Raji (cell line): ENCODE results near the gene LPCAT2.

Experiments used
- POLR2A ChIP-seq: IDR thresholded peaks from 2 replicates; pipeline ENCODE4 v1.6.1; 2011; ENCODE audit warnings: low read depth, low read length, control low read depth; ENCODE audit not compliant: insufficient read depth

The LPCAT2 gene

DNA sequence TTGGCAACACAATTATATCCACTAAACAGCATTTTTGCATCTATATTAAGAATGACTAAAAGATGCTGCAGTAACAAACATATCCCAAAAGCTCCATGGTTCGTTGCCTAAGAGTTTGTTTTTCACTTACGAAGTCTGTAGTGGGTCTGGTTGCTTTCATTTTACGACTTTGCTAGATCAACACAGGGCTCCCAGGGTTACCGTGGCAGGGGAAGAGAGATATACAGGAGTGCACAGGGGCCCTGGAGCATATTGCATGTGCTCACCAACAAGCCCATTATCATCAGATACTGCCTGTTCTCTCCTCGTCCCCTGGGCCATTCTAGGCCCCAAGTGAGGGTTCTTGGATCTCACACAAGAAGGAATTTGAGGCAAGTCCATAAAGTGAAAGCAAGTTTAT, 33.0 kb upstream of the LPCAT2 start:
- no peak for TF ChIP-seq POLR2A

DNA sequence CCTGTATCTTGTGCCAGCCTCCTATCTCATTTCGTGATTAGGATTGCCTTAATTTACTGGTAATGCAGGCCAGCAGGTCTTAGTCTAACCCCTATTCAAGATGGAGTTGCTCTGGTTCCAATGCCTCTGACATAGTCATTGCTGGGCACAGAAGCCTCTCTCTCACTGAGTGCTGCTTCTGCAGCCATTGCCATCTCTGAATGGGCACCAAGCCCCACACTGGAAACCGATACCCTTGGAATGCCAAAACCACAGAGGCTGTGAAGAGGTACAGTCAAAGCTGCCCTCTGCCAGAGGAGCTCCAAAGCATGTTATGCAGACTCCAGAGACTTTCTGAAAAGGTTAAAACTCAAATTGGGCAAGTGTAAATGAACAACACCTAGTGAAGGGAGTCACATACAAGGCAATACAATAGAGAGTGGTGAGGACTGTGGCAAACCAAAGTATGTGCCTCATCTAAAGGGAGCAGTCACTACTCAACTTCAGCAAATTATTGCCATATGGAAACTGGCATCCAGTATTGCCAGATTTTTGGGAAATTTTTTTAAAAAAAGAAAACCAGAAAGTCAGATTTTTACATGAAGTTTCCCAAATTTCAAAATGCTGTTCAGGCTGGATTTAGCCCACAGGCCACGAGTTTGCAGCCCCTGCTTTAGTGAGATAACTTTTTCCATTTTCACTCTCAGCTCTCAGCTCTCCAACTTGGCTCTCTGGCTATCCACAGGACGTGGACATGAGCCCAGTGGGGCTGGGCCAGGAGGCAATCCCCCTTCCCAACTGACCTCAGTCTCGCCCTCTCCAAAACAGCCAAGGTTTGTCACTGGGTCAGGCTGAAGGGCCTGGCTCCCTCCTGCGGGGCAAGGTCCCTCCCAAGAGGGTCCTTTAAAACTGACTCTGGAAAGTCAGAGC, 32.0 kb upstream of the LPCAT2 start:
- no peak for TF ChIP-seq POLR2A

DNA sequence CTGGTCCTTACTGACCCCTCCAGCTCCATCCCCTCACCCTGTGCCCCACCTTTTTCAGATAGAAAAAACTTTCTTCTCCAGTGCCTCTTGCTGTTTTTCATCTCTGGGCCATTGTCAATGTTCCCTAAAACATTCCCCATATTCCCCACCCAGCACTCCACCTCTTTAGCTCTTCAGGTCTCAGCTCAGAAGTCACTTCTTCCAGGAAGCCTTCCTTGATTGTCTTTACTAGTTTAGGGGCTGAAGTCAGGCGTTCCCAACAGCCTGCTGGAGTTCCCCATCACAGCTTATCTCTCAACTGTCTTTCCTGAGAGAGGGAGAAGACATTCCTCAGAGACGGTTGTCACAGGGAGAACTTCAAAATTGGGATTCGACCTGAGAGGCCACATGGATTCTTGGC, 31.1 kb upstream of the LPCAT2 start:
- TF ChIP-seq POLR2A: no peak

DNA sequence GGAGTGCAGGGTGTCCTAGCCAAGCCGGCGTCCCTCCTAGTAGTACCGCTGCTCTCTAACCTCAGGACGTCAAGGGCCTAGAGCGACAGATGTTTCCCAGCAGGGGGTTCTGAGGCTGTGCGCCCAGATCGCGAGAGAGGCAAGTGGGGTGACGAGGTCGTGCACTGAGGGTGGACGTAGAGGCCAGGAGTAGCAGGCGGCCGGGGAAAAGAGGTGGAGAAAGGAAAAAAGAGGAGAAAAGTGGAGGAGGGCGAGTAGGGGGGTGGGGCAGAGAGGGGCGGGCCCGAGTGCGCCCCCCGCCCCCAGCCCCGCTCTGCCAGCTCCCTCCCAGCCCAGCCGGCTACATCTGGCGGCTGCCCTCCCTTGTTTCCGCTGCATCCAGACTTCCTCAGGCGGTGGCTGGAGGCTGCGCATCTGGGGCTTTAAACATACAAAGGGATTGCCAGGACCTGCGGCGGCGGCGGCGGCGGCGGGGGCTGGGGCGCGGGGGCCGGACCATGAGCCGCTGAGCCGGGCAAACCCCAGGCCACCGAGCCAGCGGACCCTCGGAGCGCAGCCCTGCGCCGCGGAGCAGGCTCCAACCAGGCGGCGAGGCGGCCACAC, 29.9 kb upstream of the LPCAT2 start, which contains the start of gene MMP2:
TSS of gene MMP2 (plus strand) at position 372 of the 603 bp plus-strand sequence. CDS start 282 bp downstream, outside the sequence.
- no peak for TF ChIP-seq POLR2A

DNA sequence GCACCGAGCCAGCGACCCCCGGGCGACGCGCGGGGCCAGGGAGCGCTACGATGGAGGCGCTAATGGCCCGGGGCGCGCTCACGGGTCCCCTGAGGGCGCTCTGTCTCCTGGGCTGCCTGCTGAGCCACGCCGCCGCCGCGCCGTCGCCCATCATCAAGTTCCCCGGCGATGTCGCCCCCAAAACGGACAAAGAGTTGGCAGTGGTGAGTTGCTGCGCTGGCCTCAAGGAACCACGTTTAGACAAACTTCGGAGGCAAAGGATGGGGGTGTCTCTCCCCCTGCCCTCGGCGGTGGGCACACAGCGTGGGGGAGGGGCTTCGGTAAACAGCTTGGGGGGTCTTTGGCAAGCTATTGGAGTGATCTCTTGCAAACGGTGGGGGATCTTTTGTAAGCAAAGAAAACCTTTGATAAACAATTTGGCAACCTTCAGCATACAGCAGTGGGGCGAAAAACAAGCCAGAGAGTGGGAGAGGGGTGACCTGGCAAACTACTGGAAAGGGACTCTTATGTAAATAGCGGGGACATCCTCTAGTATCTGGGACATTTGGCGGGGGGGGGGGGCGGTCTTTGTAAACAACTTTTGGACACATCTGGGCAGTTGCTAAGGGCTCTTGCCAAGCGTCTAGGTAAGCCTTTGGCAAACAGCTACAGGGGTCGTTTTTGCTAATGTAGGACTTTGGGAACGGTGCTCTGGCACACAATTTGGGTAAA, 29.3 kb upstream of the LPCAT2 start:
- no peak for TF ChIP-seq POLR2A

DNA sequence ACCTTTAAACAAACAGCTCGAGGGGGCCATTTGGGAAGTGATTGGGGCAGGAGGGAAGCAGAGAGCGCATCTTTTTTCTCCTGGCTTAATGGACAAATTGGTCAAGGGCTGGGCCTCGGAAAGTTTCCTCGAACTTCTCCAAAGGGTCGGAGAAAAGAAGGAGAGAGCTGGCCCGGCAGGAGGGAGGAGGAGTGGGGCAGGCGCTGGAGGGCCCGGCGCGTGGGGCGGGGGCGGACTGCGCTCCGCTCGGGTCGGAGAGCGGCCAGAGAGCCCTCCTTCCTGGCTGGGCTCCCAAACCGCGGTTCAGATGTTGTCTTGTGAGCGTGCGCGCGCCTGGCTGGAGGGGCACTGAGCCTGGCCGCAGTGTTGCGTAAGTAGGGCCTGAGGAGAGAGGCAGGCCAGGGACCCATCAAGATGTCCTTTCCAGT, 28.6 kb upstream of the LPCAT2 start:
- TF ChIP-seq POLR2A: no peak

DNA sequence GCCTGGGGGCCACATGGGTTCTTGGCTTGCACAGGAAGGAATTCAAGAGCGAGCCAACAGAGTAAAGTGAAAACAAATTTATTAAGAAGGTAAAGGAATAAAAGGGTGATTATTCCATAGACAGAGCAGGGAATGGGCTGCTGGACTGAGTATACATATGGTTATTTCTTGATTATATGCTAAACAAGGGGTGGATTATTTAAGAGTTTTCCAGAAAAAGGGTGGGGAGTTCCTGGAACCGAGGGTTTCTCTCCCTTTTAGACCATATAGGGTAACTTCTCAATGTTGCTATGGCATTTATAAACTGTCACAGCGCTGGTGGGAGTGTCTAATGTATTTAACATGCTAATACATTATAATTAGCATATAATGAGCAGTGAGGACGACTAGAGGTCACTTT, 27.8 kb upstream of the LPCAT2 start:
- no peak for TF ChIP-seq POLR2A

DNA sequence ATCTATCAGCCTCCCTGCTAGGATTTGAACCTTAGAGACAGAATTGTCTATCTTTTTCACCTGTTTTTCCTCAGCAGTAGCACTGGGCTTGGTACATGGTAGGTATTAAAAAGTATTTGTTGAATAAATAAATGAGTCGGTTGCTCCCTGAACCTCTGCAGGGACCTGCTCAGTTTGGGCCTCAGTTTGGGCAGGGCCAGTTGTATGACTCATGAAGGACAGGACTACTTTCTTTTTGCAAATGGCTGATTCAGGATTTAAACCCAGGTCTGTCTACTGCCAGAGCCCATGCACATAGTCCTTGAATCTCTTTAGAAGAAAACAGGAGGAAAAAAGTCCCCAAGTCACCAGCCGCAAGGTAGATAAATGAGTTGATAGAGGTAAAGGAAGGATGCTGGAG, 26.8 kb upstream of the LPCAT2 start:
- TF ChIP-seq POLR2A: no peak

DNA sequence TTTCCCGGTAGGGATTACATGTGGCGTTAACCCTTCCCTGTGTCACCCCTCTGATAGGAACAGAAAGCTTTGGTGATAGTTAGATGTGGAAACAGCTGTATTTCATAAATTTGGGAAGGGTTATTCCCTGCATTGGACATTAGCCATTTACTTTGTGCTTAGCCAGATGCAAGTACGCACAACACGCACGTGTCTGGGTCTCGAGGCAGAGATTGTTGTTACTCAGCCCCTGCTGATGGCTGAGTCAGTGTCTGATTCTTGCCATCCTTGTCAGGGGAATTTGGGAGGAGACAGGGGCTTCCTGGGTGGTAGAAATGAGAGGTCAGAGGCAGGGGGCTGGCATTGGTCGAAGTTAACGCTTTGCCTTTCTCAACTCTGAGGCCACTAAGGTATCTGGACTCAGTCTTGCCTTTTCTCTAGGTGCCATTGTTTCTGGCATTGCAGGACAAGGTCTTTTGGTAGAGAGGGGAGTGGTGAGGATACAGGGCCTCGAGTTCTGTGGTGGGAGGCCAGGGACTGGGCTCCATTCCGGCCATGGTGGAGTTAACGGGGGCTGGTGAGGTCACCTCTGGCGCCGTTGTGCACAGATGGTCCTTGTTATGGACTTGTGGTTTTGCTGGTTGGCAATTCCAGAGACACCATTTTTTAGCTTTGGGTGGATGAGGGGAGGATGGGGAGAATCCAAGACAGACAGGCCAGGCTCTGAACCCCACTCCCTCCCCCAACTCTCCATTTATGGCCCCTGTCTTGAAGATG, 21.6 kb upstream of the LPCAT2 start:
- TF ChIP-seq POLR2A: no peak

DNA sequence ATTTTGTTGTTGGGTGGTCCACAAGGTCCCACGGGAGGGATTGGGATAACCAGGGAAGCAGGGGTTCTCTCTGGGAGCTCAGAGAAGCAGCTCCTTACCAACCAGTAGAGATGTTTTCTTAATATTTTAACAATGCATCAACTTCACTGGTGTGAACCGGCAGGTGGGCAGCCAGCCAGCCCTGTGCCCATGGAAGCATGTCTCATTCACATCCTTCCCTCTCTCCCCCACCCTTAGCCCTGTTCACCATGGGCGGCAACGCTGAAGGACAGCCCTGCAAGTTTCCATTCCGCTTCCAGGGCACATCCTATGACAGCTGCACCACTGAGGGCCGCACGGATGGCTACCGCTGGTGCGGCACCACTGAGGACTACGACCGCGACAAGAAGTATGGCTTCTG, 20.6 kb upstream of the LPCAT2 start:
- no peak for TF ChIP-seq POLR2A

DNA sequence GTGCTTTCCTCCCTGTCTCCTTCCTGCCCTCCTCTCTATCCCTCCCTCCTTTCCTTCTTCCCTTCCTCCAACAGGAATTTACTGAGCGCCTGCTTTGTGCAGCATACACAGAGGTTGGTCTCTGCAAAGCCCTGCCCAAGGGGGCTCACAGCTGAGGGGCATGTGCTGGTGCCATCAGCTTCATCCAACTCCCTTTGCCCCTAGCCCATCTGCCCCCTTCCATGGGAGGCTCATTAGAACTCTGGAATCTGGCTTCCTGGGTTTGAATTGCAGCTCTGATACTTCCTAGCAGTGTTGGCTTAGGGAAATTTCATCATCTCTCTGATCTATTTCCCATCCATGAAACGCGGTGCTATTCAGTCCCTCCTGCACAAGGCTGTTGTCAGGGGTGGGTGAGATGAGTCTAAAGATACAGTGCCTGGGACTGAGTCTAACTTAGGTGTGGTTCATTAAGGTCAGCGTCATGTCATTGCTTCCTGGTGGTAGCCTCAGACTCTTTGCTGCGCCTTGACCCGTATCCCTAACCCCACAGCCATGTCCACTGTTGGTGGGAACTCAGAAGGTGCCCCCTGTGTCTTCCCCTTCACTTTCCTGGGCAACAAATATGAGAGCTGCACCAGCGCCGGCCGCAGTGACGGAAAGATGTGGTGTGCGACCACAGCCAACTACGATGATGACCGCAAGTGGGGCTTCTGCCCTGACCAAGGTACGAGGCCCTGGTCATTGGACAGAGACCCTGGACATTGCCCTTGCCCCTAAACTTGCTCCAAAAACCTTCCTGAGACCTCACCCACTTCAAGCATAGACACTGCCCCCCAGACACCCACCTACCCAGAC, 19.5 kb upstream of the LPCAT2 start:
- no peak for TF ChIP-seq POLR2A

DNA sequence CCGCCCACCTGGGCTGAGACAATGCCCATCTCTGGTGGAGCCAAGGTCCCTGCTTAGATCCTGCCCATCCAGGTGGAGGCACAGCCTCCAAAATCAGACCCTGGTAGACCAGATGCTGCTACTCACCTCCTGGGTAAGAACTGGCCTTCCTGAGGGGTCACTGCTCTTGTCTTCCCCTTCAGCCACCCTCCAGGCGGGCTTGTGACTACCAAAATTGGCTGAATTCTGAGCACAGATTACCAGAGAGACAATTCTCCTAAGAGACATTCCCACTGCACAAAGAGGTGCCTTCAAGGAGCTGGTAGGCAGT, 19.0 kb upstream of the LPCAT2 start:
- TF ChIP-seq POLR2A: no peak

DNA sequence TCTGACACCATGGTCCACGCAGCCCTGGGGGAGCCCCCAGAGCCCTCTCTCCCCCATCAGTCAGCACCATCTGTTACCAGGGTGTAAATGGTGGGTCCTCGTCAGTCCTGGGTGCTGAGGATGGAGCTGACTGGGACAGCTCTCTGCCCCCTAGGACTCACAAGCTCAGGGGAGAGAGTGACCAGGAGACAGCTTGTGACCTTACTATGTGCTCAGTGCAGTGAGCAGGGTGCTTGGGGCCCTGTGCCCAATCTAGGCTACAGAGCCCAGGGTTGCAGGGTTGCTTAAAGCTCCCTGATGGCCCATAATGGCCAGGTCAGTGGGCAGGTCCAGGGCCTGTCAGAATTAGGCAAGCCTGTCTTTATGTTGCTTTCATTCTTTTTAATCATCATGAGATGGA, 18.6 kb upstream of the LPCAT2 start:
- TF ChIP-seq POLR2A: no peak

DNA sequence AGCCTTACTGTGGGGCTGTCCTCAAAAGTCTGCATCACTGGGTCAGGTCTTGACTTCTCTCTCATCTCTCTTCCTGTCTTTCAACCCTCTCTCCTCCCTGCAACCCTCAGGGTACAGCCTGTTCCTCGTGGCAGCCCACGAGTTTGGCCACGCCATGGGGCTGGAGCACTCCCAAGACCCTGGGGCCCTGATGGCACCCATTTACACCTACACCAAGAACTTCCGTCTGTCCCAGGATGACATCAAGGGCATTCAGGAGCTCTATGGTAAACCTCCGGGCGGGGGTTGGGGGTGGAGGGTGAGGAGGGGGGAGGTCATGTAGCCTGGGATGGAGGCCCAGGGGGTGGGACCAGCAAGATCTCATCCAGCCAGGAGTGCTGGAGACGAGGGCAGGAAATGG, 17.2 kb upstream of the LPCAT2 start:
- TF ChIP-seq POLR2A: no peak

DNA sequence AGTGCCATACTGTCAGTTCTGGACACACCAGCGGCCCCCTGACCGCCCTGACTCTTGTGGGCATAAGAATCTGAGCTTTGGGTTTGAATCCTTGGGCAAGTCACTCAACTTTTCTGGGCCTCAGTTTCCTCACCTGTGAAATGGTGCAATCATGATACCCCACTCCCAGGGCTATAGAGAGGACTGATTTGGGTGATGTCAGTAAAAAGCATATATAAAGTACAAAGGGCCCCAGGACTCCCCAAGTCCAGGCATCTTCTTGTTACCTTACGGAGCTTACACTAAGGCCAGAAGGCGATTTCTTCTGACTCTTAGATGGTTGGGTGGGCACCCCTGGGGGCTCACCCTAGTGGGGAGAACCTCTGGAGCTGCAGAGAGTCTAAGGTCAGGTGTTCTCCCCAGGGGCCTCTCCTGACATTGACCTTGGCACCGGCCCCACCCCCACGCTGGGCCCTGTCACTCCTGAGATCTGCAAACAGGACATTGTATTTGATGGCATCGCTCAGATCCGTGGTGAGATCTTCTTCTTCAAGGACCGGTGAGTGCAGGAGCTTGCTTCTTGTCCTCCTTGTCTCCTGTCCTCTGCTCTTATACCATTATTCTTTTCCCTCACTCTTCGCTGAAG, 16.0 kb upstream of the LPCAT2 start:
- no peak for TF ChIP-seq POLR2A
